GM21381 (cell line): ENCODE measurements around the gene C5.

ENCODE experiments used
- ATAC-seq: cut with Tn5 transposase; IDR thresholded peaks from one replicate; pipeline ENCODE4 v1.9.1; 2021; ENCODE audit warnings: mild to moderate bottlenecking, moderate library complexity; ENCODE audit not compliant: unreplicated experiment

The C5 gene

GRCh38 chr9:120927269-120928014, 122.6 kb downstream of the C5 start:
- no peak for ATAC-seq

DNA sequence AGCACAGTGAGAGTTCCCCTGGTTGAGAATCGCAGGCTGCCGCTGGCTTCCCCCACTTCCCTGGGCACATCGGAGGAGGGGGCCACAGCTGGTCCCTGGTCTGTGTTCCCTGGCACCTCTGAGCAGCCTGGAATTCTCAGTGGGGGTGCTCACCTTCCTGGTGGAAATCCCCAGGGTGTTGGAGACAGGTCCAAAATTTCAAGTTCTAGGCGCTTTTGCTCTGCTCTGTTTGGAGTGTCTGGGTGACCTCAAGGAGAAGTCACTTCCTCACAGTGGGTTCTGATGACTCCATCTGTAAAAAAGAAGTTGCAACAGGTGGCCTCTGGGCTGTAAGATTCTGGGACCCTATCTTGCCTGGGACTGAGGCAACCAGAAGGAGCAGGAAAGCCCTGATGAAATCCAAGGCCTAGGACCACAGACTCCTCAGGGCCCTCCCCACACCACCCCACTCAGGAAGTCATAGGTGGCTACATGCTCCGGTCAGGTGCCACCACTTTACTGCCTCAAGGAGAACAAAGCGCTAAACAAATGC, 123.6 kb downstream of the C5 start, which contains the start of gene TRAF1:
Gene TRAF1, minus strand, starts transcription at position 400 of the 532 bp plus-strand sequence. CDS start 721 bp downstream, outside the sequence.
- ATAC-seq, result peak; percentile 16

GRCh38 chr9:120925535-120926396, 124.3 kb downstream of the C5 start:
- ATAC-seq, result peak; percentile 30

DNA sequence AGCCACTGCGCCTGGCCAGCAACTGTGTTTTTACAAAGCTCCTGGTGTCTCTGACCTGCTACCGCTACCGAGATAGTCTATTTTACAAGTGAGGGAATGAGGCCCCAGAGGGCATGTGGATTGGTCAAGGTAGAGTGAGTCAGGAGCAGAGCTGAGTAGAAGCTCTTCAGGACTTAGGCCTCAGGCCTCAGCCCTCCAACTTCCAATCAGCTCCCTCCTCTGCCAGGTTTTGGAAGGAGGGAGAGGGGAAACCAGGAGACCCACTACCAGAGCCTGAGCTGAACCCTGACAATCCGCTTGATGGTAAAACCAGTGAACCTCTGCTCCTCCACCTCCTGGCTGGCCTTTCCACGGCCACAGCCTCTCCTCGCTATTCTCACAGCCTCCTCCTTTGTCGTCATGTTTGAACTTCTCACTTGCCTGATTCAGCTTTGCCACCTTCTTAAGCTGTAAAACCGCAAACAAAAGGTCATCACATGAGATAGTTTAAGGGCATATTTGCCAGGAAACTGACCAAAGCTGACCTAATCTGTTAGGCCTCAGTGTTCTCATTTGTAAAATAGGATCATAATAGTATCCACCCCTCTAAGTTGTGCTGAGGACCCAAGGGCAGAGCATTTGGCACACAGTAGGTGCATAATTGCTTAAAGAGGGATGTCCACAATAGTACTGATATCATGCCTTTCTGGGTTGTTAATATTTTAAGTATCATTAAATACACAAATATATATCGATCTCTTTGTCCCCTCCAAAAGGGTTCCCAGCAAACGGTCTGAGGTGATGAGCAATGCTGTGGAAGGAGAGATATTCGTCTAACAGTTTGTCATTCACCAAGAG, 125.2 kb downstream of the C5 start:
- no peak for ATAC-seq

GRCh38 chr9:120923620-120924328, 126.3 kb downstream of the C5 start:
- no peak for ATAC-seq

- no peak for ATAC-seq
Observed at GRCh38 chr9:120922404-120923195, 127.5 kb downstream of the C5 start.

GRCh38 chr9:120921661-120922181, 128.4 kb downstream of the C5 start:
- no peak for ATAC-seq

- no peak for ATAC-seq
Observed at GRCh38 chr9:120920806-120921178, 129.3 kb downstream of the C5 start.

- ATAC-seq, result no peak
Observed at GRCh38 chr9:120919843-120920805, 130.0 kb downstream of the C5 start.

- no peak for ATAC-seq
Observed at GRCh38 chr9:120918931-120919842, 130.9 kb downstream of the C5 start.

DNA sequence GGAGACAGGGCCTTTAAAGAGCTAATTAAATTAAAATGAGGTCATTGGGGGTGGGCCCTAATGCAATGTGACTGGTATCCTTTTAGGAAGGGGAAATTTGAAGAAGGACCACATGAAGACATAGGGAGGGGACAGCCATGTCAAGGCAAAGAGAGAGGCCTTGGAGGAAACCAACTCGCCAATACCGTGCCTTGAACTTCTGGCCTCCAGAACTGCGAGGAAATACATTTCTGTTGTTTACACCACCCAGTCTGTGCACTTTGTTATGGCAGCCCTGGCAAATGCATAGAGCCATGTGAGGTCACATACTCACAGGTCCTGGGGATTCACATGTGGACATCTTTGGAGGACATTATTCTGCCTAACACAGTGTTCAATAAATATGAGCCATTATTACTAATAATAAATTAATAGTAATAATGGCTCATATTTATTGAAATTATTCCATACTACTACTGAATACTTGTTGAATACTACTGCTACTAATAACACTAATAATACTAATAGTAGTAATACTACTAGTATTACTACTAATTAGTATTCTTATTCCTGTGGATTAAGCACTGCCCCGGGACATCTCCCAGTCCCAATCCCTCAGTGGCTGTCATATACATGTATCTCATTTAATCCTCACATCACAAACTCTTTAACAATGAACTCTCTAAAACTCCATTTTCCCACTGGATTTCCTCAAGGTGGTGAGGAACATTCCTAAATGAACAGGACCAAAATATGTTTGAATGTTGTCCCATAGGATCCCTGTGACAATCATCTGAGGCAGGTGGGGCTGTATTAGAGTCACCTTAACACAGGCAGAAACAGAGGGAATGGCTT, 131.9 kb downstream of the C5 start:
- ATAC-seq, result no peak

- ATAC-seq, result no peak
Observed at GRCh38 chr9:120916991-120917880, 132.8 kb downstream of the C5 start.

GRCh38 chr9:120916588-120916987, 133.5 kb downstream of the C5 start:
- ATAC-seq, result no peak

GRCh38 chr9:120915854-120916470, 134.1 kb downstream of the C5 start:
- no peak for ATAC-seq

DNA sequence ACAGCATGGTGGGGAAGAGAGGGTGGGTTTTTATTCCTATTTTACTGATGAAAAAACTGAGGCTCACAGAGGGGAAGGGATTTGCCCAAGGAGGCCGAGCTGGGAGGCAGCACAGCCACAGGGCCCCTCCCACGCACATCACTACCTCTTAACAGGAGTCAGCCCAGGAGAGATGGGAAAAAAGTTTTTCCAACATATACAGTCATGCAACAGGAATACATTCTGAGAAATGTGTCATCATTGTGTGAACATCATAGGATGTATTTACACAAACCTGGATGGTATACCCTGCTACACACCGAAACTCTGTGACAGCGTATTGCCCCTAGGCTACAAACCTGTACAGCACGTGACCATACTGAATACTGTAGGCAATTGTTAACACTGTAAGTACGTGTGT, 135.1 kb downstream of the C5 start:
- ATAC-seq, result no peak
